Lower lobe of right lung (tissue), 2 donors: ENCODE data around the gene SLC31A1. TPM values are rescaled to one million over a fixed set of nuclear protein-coding genes. Genes with fewer than 3 reads are reported as not detected.
A peak's percentile ranks its signal among the peaks of the same experiment; 100 is the strongest.

ENCODE experiments used
- ATAC-seq, 2 donors: fragments of 200-7000 bp; cut with Tn5 transposase; one replicate each; pipeline ENCODE4 v1.9.1; 2020 to 2022; ENCODE audit warnings: mild to moderate bottlenecking in 2 of 2, moderate library complexity in 2 of 2
- DNase-seq: peaks from one replicate; pipeline ENCODE4 v3.0.0-alpha.2; 2020
- H3K27ac ChIP-seq: fragments of 200-600 bp; one replicate; pipeline ENCODE4 v1.8.0; 2022
- H3K27me3 ChIP-seq: fragments of 200-600 bp; one replicate; pipeline ENCODE4 v1.8.0; 2022; ENCODE audit warnings: low read depth
- H3K36me3 ChIP-seq: fragments of 200-600 bp; one replicate; pipeline ENCODE4 v1.8.0; 2022; ENCODE audit warnings: mild to moderate bottlenecking
- H3K4me1 ChIP-seq: fragments of 200-600 bp; one replicate; pipeline ENCODE4 v1.8.0; 2022
- H3K4me3 ChIP-seq: fragments of 200-600 bp; one replicate; pipeline ENCODE4 v1.8.0; 2022; ENCODE audit warnings: mild to moderate bottlenecking
- H3K9me3 ChIP-seq: fragments of 200-600 bp; one replicate; pipeline ENCODE4 v1.8.0; 2022
- intact Hi-C: fragments of 100-400 bp; cut with DNase I; formaldehyde crosslinking; loops from one replicate; pipeline ENCODE4 v1.11.0; 2022
- total RNA-seq: library from RNA; stranded (reverse); fragmentation: NEBNext Ultra II Directional; extraction: Animal tissue kit (Norgen Biotek cat#: 25700); gene quantifications from one replicate; pipeline ENCODE4 v1.2.1, GENCODE V29; 2021
- TF ChIP-seq, protein P1 (sequence below): fragments of 200-600 bp; IDR thresholded peaks from one replicate; pipeline ENCODE4 v1.8.0; 2022; ENCODE audit warnings: antibody characterized with exemption, mild to moderate bottlenecking
- donor health status: DM: no; HTN: yes; CAD: no; lungs with severe emphysema.

SLC31A1 gene
- total RNA-seq, 1 donor from 2014 or later: 48.4 TPM

DNA sequence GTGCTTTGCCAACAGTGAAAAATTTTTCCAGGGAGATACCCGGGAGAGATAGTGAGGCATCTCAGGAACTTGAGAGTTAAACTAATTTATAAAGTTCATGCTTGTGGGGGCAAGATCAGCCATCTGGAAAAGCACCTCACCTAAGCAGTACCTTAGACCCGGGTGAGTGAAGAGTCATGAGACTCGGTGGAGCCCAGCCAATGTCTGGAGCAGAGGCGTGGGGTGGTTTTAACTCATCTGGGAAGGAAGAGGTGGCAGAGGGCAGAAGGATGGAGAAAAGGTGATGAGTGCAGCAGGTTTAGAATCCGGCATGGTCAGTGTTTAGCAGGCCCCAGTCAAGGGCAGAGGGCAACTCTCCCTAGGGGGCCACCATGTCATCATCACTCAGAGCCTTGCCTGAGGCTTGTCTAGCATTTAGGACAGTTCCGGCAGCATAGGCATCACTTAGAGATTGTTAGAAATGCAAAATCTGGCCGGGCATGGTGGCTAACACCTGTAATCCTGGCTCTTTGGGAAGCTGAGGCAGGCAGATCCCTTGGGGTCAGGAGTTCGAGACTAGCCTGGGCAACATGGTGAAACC is 86.1 kb downstream of the SLC31A1 start:
- intact Hi-C loops: no loop called here
- Histone ChIP-seq H3K4me3 (no peak overlapping the region), H3K9me3 (no peaks in the 10 kb centered on the region), H3K27ac (no peak overlapping the region), H3K27me3 (peaks cover 3% of the 10 kb centered on the region), H3K4me1 (no peaks in the 10 kb centered on the region), H3K36me3 (no peaks in the 10 kb centered on the region)
- TF ChIP-seq, protein P1, sequence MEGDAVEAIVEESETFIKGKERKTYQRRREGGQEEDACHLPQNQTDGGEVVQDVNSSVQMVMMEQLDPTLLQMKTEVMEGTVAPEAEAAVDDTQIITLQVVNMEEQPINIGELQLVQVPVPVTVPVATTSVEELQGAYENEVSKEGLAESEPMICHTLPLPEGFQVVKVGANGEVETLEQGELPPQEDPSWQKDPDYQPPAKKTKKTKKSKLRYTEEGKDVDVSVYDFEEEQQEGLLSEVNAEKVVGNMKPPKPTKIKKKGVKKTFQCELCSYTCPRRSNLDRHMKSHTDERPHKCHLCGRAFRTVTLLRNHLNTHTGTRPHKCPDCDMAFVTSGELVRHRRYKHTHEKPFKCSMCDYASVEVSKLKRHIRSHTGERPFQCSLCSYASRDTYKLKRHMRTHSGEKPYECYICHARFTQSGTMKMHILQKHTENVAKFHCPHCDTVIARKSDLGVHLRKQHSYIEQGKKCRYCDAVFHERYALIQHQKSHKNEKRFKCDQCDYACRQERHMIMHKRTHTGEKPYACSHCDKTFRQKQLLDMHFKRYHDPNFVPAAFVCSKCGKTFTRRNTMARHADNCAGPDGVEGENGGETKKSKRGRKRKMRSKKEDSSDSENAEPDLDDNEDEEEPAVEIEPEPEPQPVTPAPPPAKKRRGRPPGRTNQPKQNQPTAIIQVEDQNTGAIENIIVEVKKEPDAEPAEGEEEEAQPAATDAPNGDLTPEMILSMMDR: no peak
- DNase-seq: no peak
- peak in 1 of 2 donors; percentile 25 for ATAC-seq

DNA sequence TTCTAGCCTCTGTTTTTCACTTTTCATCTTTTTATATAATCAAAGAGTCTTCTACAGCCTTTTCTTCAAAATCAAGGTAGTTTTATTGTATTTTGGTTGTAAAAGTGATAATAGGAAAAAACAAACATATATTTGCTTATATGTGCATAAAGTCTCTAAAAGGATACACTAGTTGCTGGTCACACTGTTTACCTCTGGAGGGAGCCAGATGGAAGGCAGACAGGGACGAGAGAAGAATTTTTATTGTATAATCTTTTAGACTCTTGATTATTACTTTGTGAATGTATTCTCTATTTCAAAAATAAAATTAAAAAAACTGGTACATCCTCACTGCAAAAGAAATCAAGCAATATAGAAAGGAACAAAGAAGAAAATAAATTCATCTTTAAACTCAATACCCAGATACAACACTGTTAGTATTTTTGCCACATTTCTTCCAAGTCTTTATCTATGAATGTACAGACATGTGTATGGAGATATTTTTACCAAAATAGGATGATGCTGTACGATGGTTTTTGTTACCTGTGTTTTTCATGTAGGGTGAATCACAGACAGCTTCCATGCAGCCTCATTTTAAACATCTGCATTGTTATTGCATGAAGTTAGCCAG is 88.0 kb downstream of the SLC31A1 start:
- Histone ChIP-seq H3K36me3 (no peaks in the 10 kb centered on the region), H3K9me3 (no peaks in the 10 kb centered on the region), H3K4me3 (no peak overlapping the region), H3K27ac (no peak overlapping the region), H3K4me1 (no peaks in the 10 kb centered on the region), H3K27me3 (no peaks in the 10 kb centered on the region)
- intact Hi-C loops: no loop called here
- TF ChIP-seq, protein P1: peak; percentile 50
- DNase-seq (no peak), ATAC-seq (no peak)

- H3K4me1 ChIP-seq: no peaks in the 10 kb centered on the region
- no peaks in the 10 kb centered on the region for H3K36me3 ChIP-seq
- TF ChIP-seq, protein P1: no peak
- intact Hi-C loops: no loop called here
- no peak for DNase-seq
- no peaks in the 10 kb centered on the region for H3K27me3 ChIP-seq
- no peak for ATAC-seq
- H3K9me3 ChIP-seq: no peaks in the 10 kb centered on the region
- H3K27ac ChIP-seq: no peak overlapping the region
- H3K4me3 ChIP-seq: no peak overlapping the region
Measured at GRCh38 chr9:113310538-113310937, 89.2 kb downstream of the SLC31A1 start.

DNA sequence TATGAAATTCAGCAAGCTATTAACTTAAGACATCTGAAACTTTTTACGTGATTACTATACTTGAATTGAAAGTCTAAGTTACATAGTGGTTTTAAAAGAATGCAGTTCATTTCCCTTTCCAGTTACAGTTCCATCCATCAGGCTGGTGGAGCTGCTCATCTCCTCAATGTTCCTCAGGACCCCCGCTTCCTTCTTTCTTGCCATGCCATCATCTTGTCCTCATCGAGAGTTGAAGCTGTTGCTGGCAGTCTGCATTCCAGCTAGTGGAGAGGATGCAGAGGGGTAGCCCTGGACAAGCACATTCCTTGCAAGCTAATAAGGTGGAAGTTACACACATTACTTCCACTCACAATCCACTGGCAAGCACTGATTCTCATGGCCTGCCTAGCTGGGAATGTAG is 90.6 kb downstream of the SLC31A1 start:
- intact Hi-C loops: no loop called here
- H3K27ac ChIP-seq: no peak overlapping the region
- no peaks in the 10 kb centered on the region for H3K9me3 ChIP-seq
- DNase-seq (no peak), ATAC-seq (no peak)
- H3K4me3 ChIP-seq: no peak overlapping the region
- no peaks in the 10 kb centered on the region for H3K4me1 ChIP-seq
- H3K36me3 ChIP-seq: no peaks in the 10 kb centered on the region
- TF ChIP-seq, protein P1: no peak
- H3K27me3 ChIP-seq: no peaks in the 10 kb centered on the region

DNA sequence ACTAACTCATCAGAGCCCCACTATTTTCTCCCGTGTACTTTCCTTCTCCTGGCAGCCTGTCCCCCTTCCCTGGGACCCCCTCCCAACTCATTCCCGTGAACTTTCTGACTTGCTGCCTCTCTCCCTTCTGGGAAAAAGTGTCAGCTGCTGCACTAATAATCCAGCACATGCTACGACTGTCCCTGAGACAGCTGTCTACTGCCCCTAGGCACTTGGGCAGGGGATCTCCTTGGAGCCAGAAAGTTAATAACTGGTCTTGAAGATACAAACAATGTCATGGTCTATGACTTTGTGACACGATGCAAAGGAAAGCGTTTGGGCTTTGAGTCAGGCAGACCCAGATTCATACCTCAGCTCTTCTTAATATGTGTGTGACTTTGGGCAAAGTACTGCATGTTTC is 91.9 kb downstream of the SLC31A1 start:
- H3K27me3 ChIP-seq: no peaks in the 10 kb centered on the region
- intact Hi-C loops: no loop called here
- DNase-seq: no peak
- H3K27ac ChIP-seq: no peak overlapping the region
- H3K4me3 ChIP-seq: no peak overlapping the region
- H3K36me3 ChIP-seq: peaks cover 7% of the 10 kb centered on the region
- TF ChIP-seq, protein P1: no peak
- H3K9me3 ChIP-seq: no peaks in the 10 kb centered on the region
- no peak for ATAC-seq
- no peaks in the 10 kb centered on the region for H3K4me1 ChIP-seq

Other genes with a start within 250 kb of the SLC31A1 start
- 0.89 TPM for gene ZNF883, start 209.4 kb upstream of the SLC31A1 start, total RNA-seq
- 1.1 TPM for gene ZFP37, start 164.8 kb upstream of the SLC31A1 start, total RNA-seq
- 74.8 TPM for gene SLC31A2, start 70.5 kb upstream of the SLC31A1 start, total RNA-seq
- 84.6 TPM for gene FKBP15, start 267 bp upstream of the SLC31A1 start, total RNA-seq
- gene CDC26, start 54.0 kb downstream of the SLC31A1 start, total RNA-seq: 29.1 TPM
- gene PRPF4, start 54.1 kb downstream of the SLC31A1 start, total RNA-seq: 12.6 TPM
- gene RNF183, start 81.8 kb downstream of the SLC31A1 start, total RNA-seq: not detected
- gene WDR31, start 118.7 kb downstream of the SLC31A1 start, total RNA-seq: 4.5 TPM
- 8.4 TPM for gene BSPRY, start 128.0 kb downstream of the SLC31A1 start, total RNA-seq
- gene HDHD3, start 155.4 kb downstream of the SLC31A1 start, total RNA-seq: 9.3 TPM
- 32.7 TPM for gene ALAD, start 179.7 kb downstream of the SLC31A1 start, total RNA-seq
- gene POLE3, start 189.1 kb downstream of the SLC31A1 start, total RNA-seq: 29.7 TPM
- 0.35 TPM for gene C9orf43, start 189.2 kb downstream of the SLC31A1 start, total RNA-seq
- gene RGS3, start 242.2 kb downstream of the SLC31A1 start, total RNA-seq: 66.2 TPM